Heart left ventricle (tissue), 13 donors: ENCODE data around the gene MGAT5.

Experiments used
- POLR2A ChIP-seq, 2 donors: fragments of 450-650 bp; IDR thresholded peaks; one replicate each; pipeline ENCODE4 v1.6.1; 2017; ENCODE audit warnings: antibody characterized with exemption in 2 of 2, mild to moderate bottlenecking in 2 of 2, moderate library complexity in 2 of 2
- TF ChIP-seq, protein P1 (sequence below), 12 donors: fragments of 200-600 bp; sonication (generic) in 4 of 12; IDR thresholded peaks; one replicate each; pipeline versions ENCODE4 v1.5.0 to v1.8.0; 2018 to 2022; ENCODE audit warnings: antibody characterized with exemption in 12 of 12, mild to moderate bottlenecking in 5 of 12
- donor health status: ischemic (EF 13 %, LVEDD 7.1; RV severe dilation, severe dysfunction).
- donor health status: DM: no; HTN: yes; CAD: no.
- donor health status: DM: no; HTN: no; CAD: no.
- donor health status: ischemic (EF 25% LVEDD 6.9; RV normal size, moderate dysfunction).
- donor health status: ischemic (EF 25% LVEDD 5.7; RV mildly dilated, moderate dysfunction).
- donor health status: ischemic (EF 35%, LVEDD 5.7; RV mildly dilated, moderate dysfunction).
- donor health status: nonischemic (EF 11% LVEDD 7.7; RV severe dilation, severe dysfunction).
- donor health status: DM: yes; HTN: yes; CAD: no.
- donor health status: PGD.
- donor health status: ischemic (EF 29% LVEDD 5.4; RV normal size, mild dysfunction).
- donor health status: nonischemic (EF 23%, LVEDD 6.1; RV moderate dilation, normal function).

DNA sequence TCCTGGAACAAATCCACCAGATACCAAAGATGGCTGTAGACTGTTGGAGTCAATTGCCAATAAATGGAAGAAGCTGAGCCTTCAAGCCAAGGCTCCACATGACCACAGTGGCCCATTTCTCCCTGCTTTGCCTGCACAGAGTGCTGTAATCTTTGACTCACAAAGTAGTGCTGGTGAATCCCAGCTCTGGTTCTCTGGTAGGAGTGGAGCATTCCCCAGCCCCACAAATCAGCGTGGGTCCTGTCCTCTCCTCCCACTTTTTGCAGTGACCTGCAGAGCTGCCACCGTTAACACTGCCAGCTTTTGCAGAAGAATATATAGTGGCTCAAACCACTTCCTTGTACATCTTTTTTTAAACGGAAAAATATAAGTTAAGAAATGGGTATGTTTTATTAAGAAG is 93.9 kb downstream of the MGAT5 start:
- TF ChIP-seq, protein P1, sequence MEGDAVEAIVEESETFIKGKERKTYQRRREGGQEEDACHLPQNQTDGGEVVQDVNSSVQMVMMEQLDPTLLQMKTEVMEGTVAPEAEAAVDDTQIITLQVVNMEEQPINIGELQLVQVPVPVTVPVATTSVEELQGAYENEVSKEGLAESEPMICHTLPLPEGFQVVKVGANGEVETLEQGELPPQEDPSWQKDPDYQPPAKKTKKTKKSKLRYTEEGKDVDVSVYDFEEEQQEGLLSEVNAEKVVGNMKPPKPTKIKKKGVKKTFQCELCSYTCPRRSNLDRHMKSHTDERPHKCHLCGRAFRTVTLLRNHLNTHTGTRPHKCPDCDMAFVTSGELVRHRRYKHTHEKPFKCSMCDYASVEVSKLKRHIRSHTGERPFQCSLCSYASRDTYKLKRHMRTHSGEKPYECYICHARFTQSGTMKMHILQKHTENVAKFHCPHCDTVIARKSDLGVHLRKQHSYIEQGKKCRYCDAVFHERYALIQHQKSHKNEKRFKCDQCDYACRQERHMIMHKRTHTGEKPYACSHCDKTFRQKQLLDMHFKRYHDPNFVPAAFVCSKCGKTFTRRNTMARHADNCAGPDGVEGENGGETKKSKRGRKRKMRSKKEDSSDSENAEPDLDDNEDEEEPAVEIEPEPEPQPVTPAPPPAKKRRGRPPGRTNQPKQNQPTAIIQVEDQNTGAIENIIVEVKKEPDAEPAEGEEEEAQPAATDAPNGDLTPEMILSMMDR (IDR thresholded peaks at IDR 0.05), result no peak
- no peak for TF ChIP-seq POLR2A (IDR thresholded peaks at IDR 0.05)
